GM12801 (cell line): ENCODE data around the gene MAP3K3.

ENCODE experiments used
- CTCF ChIP-seq: IDR thresholded peaks from one replicate; pipeline ENCODE4 v1.5.1; 2011; ENCODE audit warnings: control low read depth; ENCODE audit not compliant: insufficient read length; ENCODE audit errors: extremely low read depth

Gene MAP3K3

GRCh38 chr17:63702721-63703015, 80.5 kb downstream of the MAP3K3 start:
- TF ChIP-seq CTCF: no peak

- TF ChIP-seq CTCF: no peak
These were observed 80.8 kb downstream of the MAP3K3 start for GRCh38 chr17:63703029-63703428.

GRCh38 chr17:63703556-63704258, 81.5 kb downstream of the MAP3K3 start:
- no peak for TF ChIP-seq CTCF

- no peak for TF ChIP-seq CTCF
These were observed 82.0 kb downstream of the MAP3K3 start for GRCh38 chr17:63704259-63704576.

- TF ChIP-seq CTCF: no peak
These were observed 82.6 kb downstream of the MAP3K3 start for GRCh38 chr17:63704836-63705235.

- no peak for TF ChIP-seq CTCF
These were observed 83.4 kb downstream of the MAP3K3 start for GRCh38 chr17:63705657-63706056.

- TF ChIP-seq CTCF: no peak
These were observed 84.3 kb downstream of the MAP3K3 start for GRCh38 chr17:63706336-63707082.
